Measurements from ENCODE around the gene PARD6A.

The PARD6A gene

DNA sequence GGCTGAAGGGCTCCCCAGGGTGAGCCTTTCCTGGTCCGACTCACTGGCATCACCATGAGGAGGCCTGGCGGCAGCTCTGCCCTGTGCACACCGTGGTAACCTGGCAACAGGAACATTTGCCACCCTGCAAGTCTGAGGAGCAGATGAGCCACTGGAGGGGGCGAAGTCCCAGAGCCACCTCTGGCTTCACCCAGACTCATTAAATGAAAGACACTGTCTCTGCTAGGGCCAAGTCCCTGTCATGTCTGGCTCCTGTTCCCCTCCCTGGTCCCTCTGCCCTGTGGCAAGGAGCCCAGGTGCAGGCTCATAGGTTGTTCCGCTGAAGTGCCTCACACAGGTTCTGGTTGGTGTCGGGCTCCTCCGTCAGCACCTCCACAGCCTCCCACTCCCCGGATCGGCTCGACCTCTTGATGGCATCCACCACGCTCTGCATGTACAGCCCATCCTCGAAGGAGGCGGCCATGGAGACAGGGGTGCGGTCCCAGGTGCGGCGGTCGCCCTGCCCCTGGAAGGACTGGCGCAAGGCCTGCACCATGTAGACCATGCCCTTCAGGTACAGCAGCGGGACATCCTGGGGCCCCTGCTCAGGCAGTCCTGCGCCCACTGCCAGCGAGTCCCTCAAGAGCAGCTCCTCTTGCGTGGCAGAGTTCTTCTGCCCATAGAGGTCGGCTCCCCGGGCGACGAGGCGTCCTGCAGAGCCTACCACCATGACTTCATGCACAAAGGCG is 14.3 kb downstream of the PARD6A start:
- peaks cover 0 to 9% (median 4%) of the 10 kb centered on the region in 4 experiments for H3K36me3 ChIP-seq (ENCODE audit: control insufficient read depth in 4 of 4, insufficient read depth in 4 of 4, low read length in 3 of 4)
- no peaks in the 10 kb centered on the region for H3K9me3 ChIP-seq (ENCODE audit: control extremely low read depth in 1 of 5, control insufficient read depth in 4 of 5, insufficient read depth in 2 of 5, low read depth in 1 of 5, low read length in 4 of 5)
- H3K27me3 ChIP-seq (replicated peaks in 2 of 5; ENCODE audit: control insufficient read depth in 4 of 5, insufficient read depth in 5 of 5, low read length in 4 of 5) = no peaks in the 10 kb centered on the region
- POLR2A ChIA-PET = no interaction called here
- no peak for DNase-seq
- peak overlapping the region in 1 of 2 experiments; percentile 62 for H3K27ac ChIP-seq (ENCODE audit: insufficient read depth in 1 of 2, low read depth in 1 of 2, low read length in 2 of 2, poor library complexity in 1 of 2, severe bottlenecking in 2 of 2)
- H3K4me1 ChIP-seq (ENCODE audit: control extremely low read depth in 1 of 4, control insufficient read depth in 4 of 4, insufficient read depth in 4 of 4, low read length in 3 of 4) = peaks cover 6 to 23% (median 20%) of the 10 kb centered on the region in 4 experiments
- H3K4me3 ChIP-seq (ENCODE audit: control insufficient read depth in 1 of 7, extremely low read depth in 1 of 7, insufficient read depth in 4 of 7, low read depth in 2 of 7, low read length in 6 of 7) = no peak overlapping the region
- 96% methylated on average over 28 of the region's 28 CpGs for WGBS (ENCODE audit: insufficient coverage)
- CTCF ChIA-PET = interaction anchor here (1.2 to 5.1 kb wide), 5 partner anchors 17 to 191 kb away, joined by 4 to 24 read pairs (median 5); no protein-coding TSS in a partner anchor

DNA sequence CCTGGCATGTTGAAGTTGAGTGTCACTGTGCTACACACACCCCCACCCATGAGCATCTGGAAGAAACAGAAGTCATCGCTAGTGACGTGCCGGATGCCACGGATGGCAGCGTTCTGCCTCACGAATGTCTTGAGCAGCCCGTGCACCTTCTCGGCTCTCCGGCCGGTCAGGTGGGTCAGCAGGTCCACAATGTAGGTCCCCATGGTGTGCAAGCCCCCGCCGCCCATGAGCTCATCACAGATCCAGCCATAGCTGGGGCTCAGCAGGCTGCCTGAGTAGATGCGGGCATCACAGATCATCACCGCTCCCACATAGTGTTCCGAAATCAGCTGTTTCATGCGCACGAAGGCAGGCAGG is 14.8 kb downstream of the PARD6A start:
- Histone ChIP-seq H3K9me3 (ENCODE audit: control extremely low read depth in 1 of 5, control insufficient read depth in 4 of 5, insufficient read depth in 2 of 5, low read depth in 1 of 5, low read length in 4 of 5) (no peaks in the 10 kb centered on the region), H3K4me1 (ENCODE audit: control extremely low read depth in 1 of 4, control insufficient read depth in 4 of 4, insufficient read depth in 4 of 4, low read length in 3 of 4) (peaks cover 6 to 23% (median 20%) of the 10 kb centered on the region in 4 experiments), H3K4me3 (ENCODE audit: control insufficient read depth in 1 of 7, extremely low read depth in 1 of 7, insufficient read depth in 4 of 7, low read depth in 2 of 7, low read length in 6 of 7) (no peak overlapping the region), H3K27me3 (replicated peaks in 2 of 5; ENCODE audit: control insufficient read depth in 4 of 5, insufficient read depth in 5 of 5, low read length in 4 of 5) (no peaks in the 10 kb centered on the region), H3K36me3 (ENCODE audit: control insufficient read depth in 4 of 4, insufficient read depth in 4 of 4, low read length in 3 of 4) (peaks cover 0 to 13% (median 8%) of the 10 kb centered on the region in 4 experiments), H3K27ac (ENCODE audit: insufficient read depth in 1 of 2, low read depth in 1 of 2, low read length in 2 of 2, poor library complexity in 1 of 2, severe bottlenecking in 2 of 2) (no peak overlapping the region)
- no peak for DNase-seq
- CTCF ChIA-PET = interaction anchor here (1.7 kb wide), 1 partner anchor 17 kb away, joined by 5 read pairs; no protein-coding TSS in a partner anchor
- POLR2A ChIA-PET = no interaction called here
- WGBS (ENCODE audit: insufficient coverage) = 93% methylated on average over 17 of the region's 17 CpGs

DNA sequence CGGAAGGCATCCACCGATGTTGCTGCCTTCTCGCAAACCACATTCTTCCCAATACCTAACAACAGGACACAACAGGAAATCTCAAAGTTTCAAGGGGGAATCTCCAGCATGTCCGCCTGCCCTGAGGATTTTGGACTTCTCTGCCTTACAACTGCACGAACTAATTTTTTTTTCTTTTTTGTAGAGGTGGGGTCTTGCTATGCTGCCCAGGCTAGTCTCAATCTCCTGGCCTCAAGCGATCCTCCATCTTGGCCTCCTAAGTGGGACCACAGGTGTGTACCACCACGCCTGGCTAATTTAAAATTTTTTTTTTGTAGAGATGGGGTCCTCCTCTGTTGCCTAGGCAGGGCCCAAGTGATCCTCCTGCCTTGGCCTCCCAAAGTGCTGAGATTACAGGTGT is 15.2 kb downstream of the PARD6A start:
- ChIA-PET POLR2A (no interaction called here), CTCF (interaction anchor here (1.7 kb wide), 1 partner anchor 16 kb away, joined by 5 read pairs; no protein-coding TSS in a partner anchor)

DNA sequence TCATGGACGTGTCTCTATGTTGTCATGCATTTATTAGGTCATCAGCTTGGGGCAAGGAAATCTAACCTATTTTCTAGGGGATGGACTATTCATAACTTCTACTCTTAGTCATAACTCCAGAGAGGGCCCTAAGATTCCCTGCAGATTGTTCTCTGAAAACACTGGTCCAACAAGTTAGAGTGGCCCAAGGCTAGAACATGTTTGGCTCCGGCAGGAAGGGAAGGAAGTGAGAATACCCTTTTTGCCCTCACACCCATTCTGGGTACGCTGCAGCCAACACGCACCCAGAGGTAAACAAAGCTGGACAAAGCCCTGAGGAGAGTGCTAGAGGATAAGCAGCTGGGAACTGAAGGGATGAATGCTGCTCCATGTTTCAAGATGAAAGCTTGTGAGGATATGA is 15.8 kb downstream of the PARD6A start:
- no peaks in the 10 kb centered on the region for H3K9me3 ChIP-seq (ENCODE audit: control extremely low read depth in 1 of 5, control insufficient read depth in 4 of 5, insufficient read depth in 2 of 5, low read depth in 1 of 5, low read length in 4 of 5)
- H3K36me3 ChIP-seq (ENCODE audit: control insufficient read depth in 4 of 4, insufficient read depth in 4 of 4, low read length in 3 of 4) = peaks cover 0 to 16% (median 9%) of the 10 kb centered on the region in 4 experiments
- CTCF ChIA-PET = interaction anchor here (0.8 to 1.1 kb wide), 2 partner anchors 8 to 138 kb away, joined by 3 to 5 read pairs; no protein-coding TSS in a partner anchor
- peaks cover 6 to 23% (median 20%) of the 10 kb centered on the region in 4 experiments for H3K4me1 ChIP-seq (ENCODE audit: control extremely low read depth in 1 of 4, control insufficient read depth in 4 of 4, insufficient read depth in 4 of 4, low read length in 3 of 4)
- 96% methylated on average over 3 of the region's 4 CpGs for WGBS (ENCODE audit: insufficient coverage)
- no peaks in the 10 kb centered on the region for H3K27me3 ChIP-seq (replicated peaks in 2 of 5; ENCODE audit: control insufficient read depth in 4 of 5, insufficient read depth in 5 of 5, low read length in 4 of 5)
- H3K4me3 ChIP-seq (ENCODE audit: control insufficient read depth in 1 of 7, extremely low read depth in 1 of 7, insufficient read depth in 4 of 7, low read depth in 2 of 7, low read length in 6 of 7) = no peak overlapping the region
- DNase-seq = no peak
- POLR2A ChIA-PET = interaction anchor here (0.6 kb wide), 1 partner anchor 605 kb away, joined by 3 read pairs; no protein-coding TSS in a partner anchor
- H3K27ac ChIP-seq (ENCODE audit: insufficient read depth in 1 of 2, low read depth in 1 of 2, low read length in 2 of 2, poor library complexity in 1 of 2, severe bottlenecking in 2 of 2) = no peak overlapping the region

More for the DNA sequence above, 15.2 kb downstream of the PARD6A start:
- Histone ChIP-seq H3K4me3 (ENCODE audit: control insufficient read depth in 1 of 7, extremely low read depth in 1 of 7, insufficient read depth in 4 of 7, low read depth in 2 of 7, low read length in 6 of 7) (no peak overlapping the region), H3K36me3 (ENCODE audit: control insufficient read depth in 4 of 4, insufficient read depth in 4 of 4, low read length in 3 of 4) (peaks cover 0 to 15% (median 9%) of the 10 kb centered on the region in 4 experiments), H3K27me3 (replicated peaks in 2 of 5; ENCODE audit: control insufficient read depth in 4 of 5, insufficient read depth in 5 of 5, low read length in 4 of 5) (no peaks in the 10 kb centered on the region), H3K27ac (ENCODE audit: insufficient read depth in 1 of 2, low read depth in 1 of 2, low read length in 2 of 2, poor library complexity in 1 of 2, severe bottlenecking in 2 of 2) (no peak overlapping the region), H3K9me3 (ENCODE audit: control extremely low read depth in 1 of 5, control insufficient read depth in 4 of 5, insufficient read depth in 2 of 5, low read depth in 1 of 5, low read length in 4 of 5) (no peaks in the 10 kb centered on the region), H3K4me1 (ENCODE audit: control extremely low read depth in 1 of 4, control insufficient read depth in 4 of 4, insufficient read depth in 4 of 4, low read length in 3 of 4) (peaks cover 6 to 23% (median 20%) of the 10 kb centered on the region in 4 experiments)
- 100% methylated on average over 5 of the region's 7 CpGs for WGBS (ENCODE audit: insufficient coverage)
- DNase-seq = no peak

DNA sequence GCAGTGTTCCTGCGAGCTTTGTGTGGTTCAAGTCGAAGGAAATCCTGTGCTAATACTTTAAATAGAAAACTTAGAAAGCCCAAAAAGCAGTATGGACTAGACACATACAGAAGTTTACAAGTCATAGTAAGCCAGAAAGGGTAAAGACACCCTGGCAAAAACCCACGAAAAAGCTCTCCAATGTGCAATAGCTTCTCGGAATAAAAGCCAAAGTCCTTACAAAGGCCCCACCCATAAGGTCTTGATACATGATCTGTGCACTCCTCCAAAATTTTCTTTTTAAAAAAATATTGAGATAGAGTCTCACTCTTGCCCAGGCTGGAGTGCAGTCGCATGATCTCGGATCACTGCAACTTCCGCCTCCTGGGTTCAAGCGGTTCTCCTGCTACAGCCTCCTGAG is 16.2 kb downstream of the PARD6A start:
- ChIA-PET POLR2A (interaction anchor here (0.6 kb wide), 1 partner anchor 606 kb away, joined by 3 read pairs; no protein-coding TSS in a partner anchor), CTCF (interaction anchor here (0.8 to 1.1 kb wide), 2 partner anchors 9 to 138 kb away, joined by 3 to 5 read pairs; no protein-coding TSS in a partner anchor)
- peaks cover 0 to 16% (median 9%) of the 10 kb centered on the region in 4 experiments for H3K36me3 ChIP-seq (ENCODE audit: control insufficient read depth in 4 of 4, insufficient read depth in 4 of 4, low read length in 3 of 4)
- no peak overlapping the region for H3K27ac ChIP-seq (ENCODE audit: insufficient read depth in 1 of 2, low read depth in 1 of 2, low read length in 2 of 2, poor library complexity in 1 of 2, severe bottlenecking in 2 of 2)
- H3K9me3 ChIP-seq (ENCODE audit: control extremely low read depth in 1 of 5, control insufficient read depth in 4 of 5, insufficient read depth in 2 of 5, low read depth in 1 of 5, low read length in 4 of 5) = no peaks in the 10 kb centered on the region
- no peaks in the 10 kb centered on the region for H3K27me3 ChIP-seq (replicated peaks in 2 of 5; ENCODE audit: control insufficient read depth in 4 of 5, insufficient read depth in 5 of 5, low read length in 4 of 5)
- WGBS (ENCODE audit: insufficient coverage) = 98% methylated on average over 7 of the region's 8 CpGs
- no peak overlapping the region for H3K4me3 ChIP-seq (ENCODE audit: control insufficient read depth in 1 of 7, extremely low read depth in 1 of 7, insufficient read depth in 4 of 7, low read depth in 2 of 7, low read length in 6 of 7)
- peaks cover 6 to 23% (median 20%) of the 10 kb centered on the region in 4 experiments for H3K4me1 ChIP-seq (ENCODE audit: control extremely low read depth in 1 of 4, control insufficient read depth in 4 of 4, insufficient read depth in 4 of 4, low read length in 3 of 4)
- no peak for DNase-seq

DNA sequence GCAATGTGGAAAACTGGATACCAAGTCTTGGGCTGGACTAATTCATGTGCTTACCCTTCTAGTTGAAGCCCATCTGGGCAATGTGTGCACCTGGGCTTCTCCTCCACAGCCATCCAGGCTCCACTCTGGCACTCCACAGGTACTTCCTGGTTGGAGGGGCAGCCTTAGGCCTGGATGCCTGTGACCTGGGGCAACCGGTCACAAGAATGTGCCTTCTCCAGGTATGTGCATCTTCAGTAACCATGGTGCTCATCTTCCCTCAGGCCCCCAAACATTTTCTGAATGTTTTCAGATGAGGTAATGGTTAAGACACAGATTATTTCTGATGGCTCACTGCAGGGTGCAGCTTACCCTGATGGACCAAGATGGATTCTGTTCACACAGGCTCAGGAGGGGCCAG is 17.0 kb downstream of the PARD6A start:
- Histone ChIP-seq H3K4me1 (ENCODE audit: control extremely low read depth in 1 of 4, control insufficient read depth in 4 of 4, insufficient read depth in 4 of 4, low read length in 3 of 4) (peaks cover 6 to 21% (median 20%) of the 10 kb centered on the region in 4 experiments), H3K27me3 (replicated peaks in 2 of 5; ENCODE audit: control insufficient read depth in 4 of 5, insufficient read depth in 5 of 5, low read length in 4 of 5) (no peaks in the 10 kb centered on the region), H3K4me3 (ENCODE audit: control insufficient read depth in 1 of 7, extremely low read depth in 1 of 7, insufficient read depth in 4 of 7, low read depth in 2 of 7, low read length in 6 of 7) (no peak overlapping the region), H3K9me3 (ENCODE audit: control extremely low read depth in 1 of 5, control insufficient read depth in 4 of 5, insufficient read depth in 2 of 5, low read depth in 1 of 5, low read length in 4 of 5) (no peaks in the 10 kb centered on the region), H3K27ac (ENCODE audit: insufficient read depth in 1 of 2, low read depth in 1 of 2, low read length in 2 of 2, poor library complexity in 1 of 2, severe bottlenecking in 2 of 2) (no peak overlapping the region), H3K36me3 (ENCODE audit: control insufficient read depth in 4 of 4, insufficient read depth in 4 of 4, low read length in 3 of 4) (peaks cover 4 to 16% (median 10%) of the 10 kb centered on the region in 4 experiments)
- no CpG with 5 or more reads among the region's 1 CpG for WGBS (ENCODE audit: insufficient coverage)
- ChIA-PET CTCF (interaction anchor here (1.1 to 1.2 kb wide), 2 partner anchors 9 to 161 kb away, joined by 3 read pairs; no protein-coding TSS in a partner anchor), POLR2A (interaction anchor here (0.6 kb wide), 1 partner anchor 617 kb away, joined by 3 read pairs; no protein-coding TSS in a partner anchor)
- DNase-seq = no peak
